Fibroblast of skin of right biceps (primary cell): ENCODE data around the gene PAX5.
A peak's percentile ranks its signal among the peaks of the same experiment; 100 is the strongest.

Source experiments
- DNase-seq: peaks from one replicate; pipeline ENCODE4 v3.0.0-alpha.2; 2013

PAX5 gene

GRCh38 chr9:37036776-37037502 is 2.9 kb upstream of the PAX5 start:
- DNase-seq = no peak

- no peak for DNase-seq
Observed at GRCh38 chr9:37036371-37036775, 2.3 kb upstream of the PAX5 start.

- no peak for DNase-seq
Observed at GRCh38 chr9:37035648-37036370, 1.7 kb upstream of the PAX5 start.

GRCh38 chr9:37034938-37035647 is 1.0 kb upstream of the PAX5 start:
- no peak for DNase-seq

- DNase-seq = no peak
Observed at GRCh38 chr9:37034305-37034937, 353 bp upstream of the PAX5 start.

GRCh38 chr9:37033141-37033540 is 927 bp downstream of the PAX5 start:
- DNase-seq = no peak

- no peak for DNase-seq
Observed at GRCh38 chr9:37032713-37033112, 1.4 kb downstream of the PAX5 start.

- no peak for DNase-seq
Observed at GRCh38 chr9:37031902-37032301, 2.2 kb downstream of the PAX5 start.

- DNase-seq = no peak
Observed at GRCh38 chr9:37031081-37031480, 3.0 kb downstream of the PAX5 start.

- DNase-seq = no peak
Observed at GRCh38 chr9:37030611-37030939, 3.5 kb downstream of the PAX5 start.

GRCh38 chr9:37029776-37030610 is 4.1 kb downstream of the PAX5 start:
- DNase-seq = no peak

- no peak for DNase-seq
Observed at GRCh38 chr9:37029304-37029775, 4.7 kb downstream of the PAX5 start.

GRCh38 chr9:37028420-37029031 is 5.5 kb downstream of the PAX5 start:
- no peak for DNase-seq

GRCh38 chr9:37027582-37028419 is 6.3 kb downstream of the PAX5 start:
- peak; percentile 90 for DNase-seq

GRCh38 chr9:37026931-37027581 is 7.0 kb downstream of the PAX5 start:
- no peak for DNase-seq

GRCh38 chr9:37026113-37026930 is 7.7 kb downstream of the PAX5 start:
- DNase-seq = no peak

GRCh38 chr9:37025823-37026112 is 8.3 kb downstream of the PAX5 start:
- no peak for DNase-seq

GRCh38 chr9:37025071-37025822 is 8.8 kb downstream of the PAX5 start:
- DNase-seq = no peak

GRCh38 chr9:37017546-37017945 is 16.5 kb downstream of the PAX5 start:
- no peak for DNase-seq
